Measurements from ENCODE around the gene GTPBP1.

GTPBP1 gene

GRCh38 chr22:38721551-38721950, 15.8 kb downstream of the GTPBP1 start:
- TF ChIP-seq, protein P1, sequence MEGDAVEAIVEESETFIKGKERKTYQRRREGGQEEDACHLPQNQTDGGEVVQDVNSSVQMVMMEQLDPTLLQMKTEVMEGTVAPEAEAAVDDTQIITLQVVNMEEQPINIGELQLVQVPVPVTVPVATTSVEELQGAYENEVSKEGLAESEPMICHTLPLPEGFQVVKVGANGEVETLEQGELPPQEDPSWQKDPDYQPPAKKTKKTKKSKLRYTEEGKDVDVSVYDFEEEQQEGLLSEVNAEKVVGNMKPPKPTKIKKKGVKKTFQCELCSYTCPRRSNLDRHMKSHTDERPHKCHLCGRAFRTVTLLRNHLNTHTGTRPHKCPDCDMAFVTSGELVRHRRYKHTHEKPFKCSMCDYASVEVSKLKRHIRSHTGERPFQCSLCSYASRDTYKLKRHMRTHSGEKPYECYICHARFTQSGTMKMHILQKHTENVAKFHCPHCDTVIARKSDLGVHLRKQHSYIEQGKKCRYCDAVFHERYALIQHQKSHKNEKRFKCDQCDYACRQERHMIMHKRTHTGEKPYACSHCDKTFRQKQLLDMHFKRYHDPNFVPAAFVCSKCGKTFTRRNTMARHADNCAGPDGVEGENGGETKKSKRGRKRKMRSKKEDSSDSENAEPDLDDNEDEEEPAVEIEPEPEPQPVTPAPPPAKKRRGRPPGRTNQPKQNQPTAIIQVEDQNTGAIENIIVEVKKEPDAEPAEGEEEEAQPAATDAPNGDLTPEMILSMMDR (IDR thresholded peaks at IDR 0.05; ENCODE audit: low read depth, low read length, missing control alignments) = no peak
- no peak for DNase-seq (ENCODE audit: extremely low read depth, low read depth)
- no peak overlapping the region for H3K4me3 ChIP-seq (replicated peaks; ENCODE audit: low read depth, low read length)

GRCh38 chr22:38724176-38724575, 18.4 kb downstream of the GTPBP1 start:
- H3K4me3 ChIP-seq (replicated peaks; ENCODE audit: low read depth, low read length) = no peak overlapping the region
- DNase-seq (ENCODE audit: extremely low read depth, low read depth) = no peak
- TF ChIP-seq, protein P1 (IDR thresholded peaks at IDR 0.05; ENCODE audit: low read depth, low read length, missing control alignments) = no peak

DNA sequence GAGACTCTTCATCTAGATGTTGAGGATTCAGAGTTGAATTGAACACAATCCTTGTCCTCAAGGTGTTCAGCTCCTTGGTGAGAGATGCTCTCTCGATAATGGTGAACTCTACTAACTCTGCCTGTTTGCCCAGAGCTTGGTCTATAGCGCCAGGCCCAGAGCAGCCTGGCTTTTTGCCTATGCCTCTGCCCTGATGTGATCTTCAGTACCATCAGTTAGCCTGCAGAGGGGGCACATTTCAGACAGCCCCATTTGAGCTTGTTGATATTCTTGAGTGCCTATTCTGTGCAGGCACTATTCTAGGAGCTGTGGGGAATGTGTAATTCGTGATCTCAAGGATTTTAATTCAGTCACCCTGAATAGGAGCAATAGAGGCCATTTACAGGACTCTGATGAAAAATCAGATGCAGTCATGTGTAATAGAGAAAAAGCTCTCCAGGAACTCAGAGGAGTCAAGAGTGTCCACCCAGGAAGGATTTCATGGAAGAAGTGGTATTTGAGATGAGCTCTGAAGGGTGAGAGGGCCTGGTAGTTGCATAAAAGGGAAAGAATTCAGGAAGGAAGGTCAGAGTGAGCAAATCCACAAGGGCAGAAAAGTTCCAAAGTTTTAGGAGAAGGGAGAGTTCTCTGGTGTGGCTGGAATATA, 19.3 kb downstream of the GTPBP1 start:
- TF ChIP-seq, protein P1 (IDR thresholded peaks at IDR 0.05; ENCODE audit: low read depth, low read length, missing control alignments) = peak; percentile 50
- no peak overlapping the region for H3K4me3 ChIP-seq (replicated peaks; ENCODE audit: low read depth, low read length)
- DNase-seq (ENCODE audit: extremely low read depth, low read depth) = no peak

DNA sequence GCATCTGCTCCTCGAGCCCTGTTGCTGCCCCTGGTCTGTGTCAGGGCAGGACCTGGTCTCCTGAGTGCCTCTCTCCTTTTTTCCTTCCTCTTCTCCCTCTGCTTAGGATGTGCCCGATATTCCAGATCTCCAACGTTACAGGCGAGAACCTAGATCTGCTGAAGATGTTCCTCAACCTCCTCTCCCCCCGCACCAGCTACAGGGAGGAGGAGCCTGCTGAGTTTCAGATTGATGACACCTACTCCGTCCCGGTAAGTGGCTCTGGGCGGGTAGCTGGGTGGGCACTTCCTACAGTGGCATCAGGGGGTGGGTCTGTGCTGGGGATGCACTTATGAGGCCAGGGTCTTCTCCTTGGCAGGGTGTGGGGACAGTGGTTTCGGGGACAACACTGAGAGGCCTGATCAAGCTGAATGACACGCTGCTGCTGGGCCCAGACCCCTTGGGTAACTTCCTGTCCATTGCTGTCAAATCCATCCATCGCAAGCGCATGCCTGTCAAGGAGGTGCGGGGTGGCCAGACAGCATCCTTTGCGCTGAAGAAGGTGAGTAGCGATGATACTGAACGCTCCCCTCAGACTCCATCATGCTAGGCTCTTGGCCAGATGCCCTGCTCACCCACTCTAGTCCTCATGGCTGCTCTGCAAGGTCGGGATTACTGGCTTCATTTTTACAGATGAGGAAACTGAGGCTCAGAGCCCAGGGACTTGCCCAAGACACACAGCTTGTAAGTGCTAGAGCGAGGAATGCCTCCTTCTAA, 20.3 kb downstream of the GTPBP1 start:
- no peak for DNase-seq (ENCODE audit: extremely low read depth, low read depth)
- no peak overlapping the region for H3K4me3 ChIP-seq (replicated peaks; ENCODE audit: low read depth, low read length)
- TF ChIP-seq, protein P1 (IDR thresholded peaks at IDR 0.05; ENCODE audit: low read depth, low read length, missing control alignments) = no peak

- TF ChIP-seq, protein P1 (IDR thresholded peaks at IDR 0.05; ENCODE audit: low read depth, low read length, missing control alignments) = no peak
- no peak overlapping the region for H3K4me3 ChIP-seq (replicated peaks; ENCODE audit: low read depth, low read length)
- no peak for DNase-seq (ENCODE audit: extremely low read depth, low read depth)
Observed at GRCh38 chr22:38727123-38727522, 21.4 kb downstream of the GTPBP1 start.

- TF ChIP-seq, protein P1 (IDR thresholded peaks at IDR 0.05; ENCODE audit: low read depth, low read length, missing control alignments) = no peak
- no peak overlapping the region for H3K4me3 ChIP-seq (replicated peaks; ENCODE audit: low read depth, low read length)
- DNase-seq (ENCODE audit: extremely low read depth, low read depth) = no peak
Observed at GRCh38 chr22:38727530-38728451, 22.0 kb downstream of the GTPBP1 start.
